ENCODE data around the gene LRCH4.
A peak's percentile ranks its signal among the peaks of the same experiment; 100 is the strongest.

Gene LRCH4

GRCh38 chr7:100604976-100605911 lies 19.3 kb upstream of the LRCH4 start:
- no peak for DNase-seq

GRCh38 chr7:100604028-100604975 lies 18.4 kb upstream of the LRCH4 start:
- peak; percentile 97 for DNase-seq

- DNase-seq = no peak
These were observed 17.7 kb upstream of the LRCH4 start for GRCh38 chr7:100603726-100604027.

DNA sequence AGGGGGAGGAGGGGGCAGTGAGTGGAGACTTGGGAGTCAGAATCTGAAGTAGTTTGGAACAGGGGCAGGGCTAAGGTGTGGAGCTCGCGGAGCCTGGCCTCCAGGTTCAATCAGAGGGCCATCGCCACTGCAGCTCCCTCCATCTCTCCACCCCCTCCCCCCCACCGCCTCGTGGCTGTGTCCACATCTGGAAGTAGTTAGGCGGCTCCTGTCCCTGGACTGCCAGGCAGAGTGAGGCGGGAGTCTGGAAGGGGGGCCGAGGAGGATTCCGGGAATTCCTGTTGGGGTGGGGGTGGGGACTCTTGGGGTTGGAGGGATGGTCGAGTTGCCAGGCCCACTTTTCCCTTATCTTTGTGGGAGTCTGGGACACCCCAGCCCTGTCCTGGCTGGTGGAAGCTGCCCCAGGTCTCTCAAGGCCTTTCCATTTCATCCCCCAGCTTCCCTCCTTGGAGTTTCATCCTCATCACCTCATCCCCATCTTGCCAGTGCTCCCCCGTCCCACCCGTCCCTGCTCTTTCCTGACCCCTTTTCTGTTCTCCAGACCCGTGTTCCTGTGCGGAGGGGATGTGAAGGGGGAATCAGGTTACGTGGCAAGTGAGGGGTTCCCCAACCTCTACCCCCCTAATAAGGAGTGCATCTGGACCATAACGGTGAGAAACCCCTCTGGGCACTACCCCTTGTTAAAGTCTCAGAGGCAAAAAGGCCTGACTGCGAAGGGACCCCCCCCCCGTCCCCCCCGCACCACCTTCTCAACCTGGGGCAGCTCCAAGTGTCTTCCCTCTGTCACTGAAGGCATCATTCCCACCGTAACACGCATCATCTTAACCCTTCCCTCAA lies 17.2 kb upstream of the LRCH4 start:
- no peak for DNase-seq

- DNase-seq = no peak
These were observed 14.8 kb upstream of the LRCH4 start for GRCh38 chr7:100600730-100601038.

GRCh38 chr7:100599911-100600729 lies 14.2 kb upstream of the LRCH4 start:
- DNase-seq = no peak

- DNase-seq = no peak
These were observed 12.5 kb upstream of the LRCH4 start for GRCh38 chr7:100598425-100598824.

- no peak for DNase-seq
These were observed 9.3 kb upstream of the LRCH4 start for GRCh38 chr7:100595188-100595587.

- DNase-seq = no peak
These were observed 5.7 kb upstream of the LRCH4 start for GRCh38 chr7:100591596-100591995.

GRCh38 chr7:100590077-100590737 lies 4.3 kb upstream of the LRCH4 start:
- no peak for DNase-seq

DNA sequence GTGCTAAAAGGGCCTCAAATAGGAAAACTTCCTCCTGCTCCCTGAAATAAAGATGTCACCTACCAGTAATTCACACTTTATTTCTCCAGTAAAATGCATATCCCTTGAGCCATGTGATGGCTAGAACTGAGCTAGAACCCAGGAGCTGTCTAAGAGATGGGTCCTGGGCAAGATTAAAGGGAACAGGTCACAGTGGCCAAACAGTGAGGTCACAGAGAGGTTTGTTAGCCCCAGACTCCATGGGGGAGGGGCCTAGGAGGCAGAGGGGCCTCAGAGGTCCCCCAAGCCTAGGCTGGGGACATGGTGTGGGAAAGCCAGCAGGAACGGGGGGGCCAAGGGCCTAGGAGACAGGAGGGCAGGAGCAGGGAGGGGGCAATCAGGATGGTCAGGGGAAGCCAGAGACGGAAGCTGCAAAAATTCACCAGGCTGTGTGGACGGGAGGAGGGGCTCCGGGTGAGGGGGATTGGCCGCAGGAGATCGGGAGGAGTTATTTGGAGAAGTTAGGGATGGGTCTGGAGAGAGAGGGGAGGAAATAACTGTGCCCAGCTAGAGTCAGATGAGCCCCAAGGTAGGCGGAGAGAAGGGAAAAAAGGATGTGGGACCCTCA lies 3.5 kb upstream of the LRCH4 start:
- DNase-seq = no peak

GRCh38 chr7:100588438-100588837 lies 2.5 kb upstream of the LRCH4 start:
- DNase-seq = no peak

- DNase-seq = peak; percentile 100
These were observed 517 bp upstream of the LRCH4 start, which contains the start of gene FBXO24 for GRCh38 chr7:100586266-100587025. Gene FBXO24, plus strand, starts transcription at chr7:100586328. Its CDS starts 298 bp downstream, at chr7:100586626.

DNA sequence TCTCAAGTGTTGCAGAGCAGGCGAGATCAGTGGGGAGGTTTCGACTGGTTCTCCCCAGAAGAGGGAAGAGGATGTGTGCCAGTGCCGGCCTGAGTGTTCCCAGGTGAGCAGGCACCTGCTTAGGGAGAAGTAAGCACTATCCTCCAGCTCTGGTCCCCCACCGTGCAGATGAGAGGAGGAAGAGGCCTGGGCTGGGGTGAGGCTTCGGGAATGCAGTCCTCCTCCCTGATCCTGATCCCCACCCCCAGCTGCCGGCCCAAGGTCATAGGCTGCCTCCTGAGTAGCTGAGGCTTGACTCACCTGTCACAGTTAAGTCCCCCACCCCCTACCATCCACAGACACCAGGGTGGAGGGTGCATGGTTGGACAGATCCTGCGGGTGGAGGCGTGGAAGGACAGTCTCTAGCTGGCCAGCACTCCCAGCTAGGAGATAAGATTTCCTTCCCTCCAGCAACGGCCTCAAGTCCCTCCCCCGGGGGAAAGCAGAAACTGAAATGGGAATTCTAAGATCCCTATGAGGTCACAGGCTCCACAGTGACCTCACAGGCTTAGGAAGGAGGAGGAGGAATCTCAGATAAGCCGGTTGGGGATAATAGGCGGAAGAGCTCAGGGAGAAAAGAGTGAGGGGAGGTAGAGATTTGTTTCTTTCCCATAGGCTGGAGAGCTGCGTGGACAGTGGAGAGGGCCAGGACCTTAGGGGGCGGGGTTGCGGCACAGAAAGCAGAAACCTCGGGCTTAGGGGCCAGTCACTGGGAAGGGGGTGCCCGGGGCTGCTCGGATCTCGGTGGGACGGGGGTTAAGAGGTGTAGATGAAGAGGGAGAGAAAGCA lies 1.0 kb downstream of the LRCH4 start:
- DNase-seq = no peak

DNA sequence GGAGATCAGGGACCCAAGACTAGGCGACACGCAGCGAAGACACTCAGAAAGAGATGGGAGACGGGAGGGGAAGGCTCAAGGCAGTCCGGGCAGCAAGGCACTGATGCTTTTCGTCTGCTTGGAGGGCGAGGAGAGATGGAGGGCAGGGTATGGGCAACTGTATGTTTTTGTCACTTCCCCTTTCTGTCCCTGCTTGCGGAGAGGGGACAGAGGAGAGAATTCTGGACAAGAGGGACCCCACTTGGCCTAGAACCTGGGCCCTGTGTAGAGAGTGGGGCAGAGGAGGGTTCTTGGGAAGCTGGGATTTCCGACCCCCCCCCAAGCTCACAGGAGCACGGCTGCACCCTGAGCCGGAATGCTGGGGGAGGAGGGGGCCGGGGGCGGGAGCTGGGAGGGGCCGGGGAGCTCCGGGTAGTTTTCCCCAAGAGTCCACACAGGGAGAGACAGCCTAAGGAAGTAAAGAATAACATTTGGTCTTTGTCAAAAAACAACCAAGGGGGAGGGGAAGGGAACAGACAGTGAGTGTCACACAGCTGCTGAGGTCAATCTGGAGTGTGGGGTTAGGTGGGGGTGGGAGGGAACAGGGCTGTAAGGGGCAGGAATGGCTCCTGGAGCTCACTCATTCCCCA lies 1.8 kb downstream of the LRCH4 start:
- DNase-seq = no peak

DNA sequence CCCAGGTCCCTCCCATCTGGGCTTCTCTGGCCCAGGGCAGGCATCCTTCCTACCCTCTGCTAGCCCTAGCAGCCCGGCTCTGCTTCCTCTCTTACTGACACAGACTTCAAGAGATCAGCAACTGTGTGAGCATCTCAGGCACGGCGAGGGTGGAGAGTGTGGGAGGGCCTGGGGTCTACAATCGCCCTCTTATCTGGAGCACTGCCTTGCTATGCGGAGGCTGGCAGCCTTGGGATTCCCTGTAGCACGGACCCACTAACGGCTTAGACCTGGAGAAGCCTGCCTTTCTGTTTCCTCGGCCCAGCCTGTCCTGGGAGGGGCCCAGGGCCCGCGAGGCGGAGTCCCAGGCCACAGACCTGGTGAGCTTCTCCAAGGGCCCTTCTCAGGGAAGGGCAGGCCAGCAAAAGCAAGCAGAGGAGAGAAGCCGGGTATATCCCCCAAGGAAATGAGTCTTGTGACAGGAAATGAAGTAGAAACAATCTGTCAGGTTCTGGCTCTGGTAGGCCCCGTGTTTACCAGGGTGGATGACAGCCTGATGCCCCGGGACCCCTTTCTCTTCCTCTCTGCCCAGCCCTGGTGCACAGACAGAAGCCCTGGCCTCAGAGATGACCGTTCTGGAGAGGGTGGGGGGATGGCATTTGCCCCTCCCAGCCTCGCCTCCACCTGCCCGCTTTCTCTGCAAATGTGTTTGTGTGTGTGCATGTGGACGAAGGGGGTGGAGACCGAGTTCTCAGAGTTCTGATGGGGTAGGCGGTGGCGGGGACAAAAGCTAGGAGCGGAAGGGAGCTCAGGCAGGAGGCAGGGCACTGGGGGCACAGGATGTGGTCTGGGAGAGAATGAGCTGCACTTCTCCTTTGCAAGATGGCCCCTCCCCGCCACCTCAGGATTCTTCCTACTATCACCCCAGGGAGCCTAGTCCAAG lies 2.5 kb downstream of the LRCH4 start:
- DNase-seq = peak; percentile 59

GRCh38 chr7:100582650-100583049 lies 3.3 kb downstream of the LRCH4 start:
- DNase-seq = no peak

Measured in NK-92 treated with Interleukin-12 subunit alpha and Interleukin-12 subunit beta, amount 100 ng/mL, for 24 hours (cell line).